HCT116 (cell line): Measurements from ENCODE around the gene PLK2. TPM values are rescaled to one million over a fixed set of nuclear protein-coding genes. Genes with fewer than 3 reads are reported as not detected.

Experiments used
- ATAC-seq: fragments of 200-7000 bp; cut with Tn5 transposase; 2 replicates; pipeline ENCODE4 v1.9.1; 2020; ENCODE audit warnings: mild to moderate bottlenecking, moderate library complexity
- BruUV-seq: library from RNA; stranded (reverse); fragments of 400-500 nt; replicated peaks from 2 replicates; lab custom pipeline; 2021; lab: Mats Ljungman, UMichigan
- CTCF ChIA-PET: fragments of 300-600 bp; sonication (Branson Sonifier 250); formaldehyde crosslinking; loops from one replicate; lab custom pipeline; 2021; ENCODE audit warnings: antibody characterized with exemption; lab: Charles Lee
- POLR2A ChIA-PET: fragments of 300-600, 350-600 bp; sonication (Branson Sonifier 250); formaldehyde crosslinking; loops from one replicate; lab custom pipeline; 2021; ENCODE audit warnings: antibody characterized with exemption; lab: Charles Lee
- RAD21 ChIA-PET, 2 experiments: fragments of 300-600 bp; sonication (Branson Sonifier 250); formaldehyde crosslinking; loops; one replicate each; lab custom pipeline; 2023; ENCODE audit warnings: low total read pairs in 2 of 2; ENCODE audit not compliant: uncharacterized antibody in 2 of 2, unreplicated experiment in 2 of 2, low non-redundant PET in 1 of 2; lab: Charles Lee
- DNase-seq: peaks from one replicate; pipeline ENCODE4 v3.0.0-alpha.2; 2010; ENCODE audit warnings: low read depth, low spot score
- H2AFZ ChIP-seq: fragments of 200-600 bp; shearing (Covaris generic), sonication (generic); 2 replicates; pipeline ENCODE4 v1.6.1; 2017; ENCODE audit warnings: low read depth, mixed run types, mixed read lengths, antibody characterized with exemption, low read length; ENCODE audit not compliant: poor library complexity, severe bottlenecking
- H3K27ac ChIP-seq: 2 replicates; pipeline ENCODE4 v1.5.1; 2012; ENCODE audit warnings: low read depth, low read length
- H3K27me3 ChIP-seq: fragments of 200-600 bp; sonication (generic); 2 replicates; pipeline ENCODE4 v1.6.1; 2016; ENCODE audit warnings: mixed run types, low read length, mixed read lengths; ENCODE audit not compliant: insufficient read depth
- H3K36me3 ChIP-seq, 2 experiments: fragments of 200-500 bp in 1 of 2; fragments of 200-600 bp in 1 of 2; sonication (Bioruptor generic) in 1 of 2; sonication (generic) in 1 of 2; 2 replicates each; pipeline versions ENCODE4 v1.5.1 to v1.6.1; 2014 to 2016; ENCODE audit warnings: low read length in 2 of 2, inconsistent platforms in 1 of 2, mixed read lengths in 1 of 2, mixed run types in 1 of 2; ENCODE audit not compliant: insufficient read depth in 2 of 2, control insufficient read depth in 1 of 2
- H3K4me1 ChIP-seq, 2 experiments: fragments of 200-600 bp in 1 of 2; sonication (generic) in 1 of 2; 2 replicates each; pipeline versions ENCODE4 v1.5.1 to v1.6.1; 2012 to 2017; ENCODE audit warnings: low read length in 2 of 2, inconsistent platforms in 1 of 2, mild to moderate bottlenecking in 1 of 2, mixed read lengths in 1 of 2, mixed run types in 1 of 2, moderate library complexity in 1 of 2; ENCODE audit not compliant: insufficient read depth in 2 of 2, control insufficient read depth in 1 of 2
- H3K4me2 ChIP-seq: fragments of 200-600 bp; sonication (generic); 2 replicates; pipeline ENCODE4 v1.6.1; 2017; ENCODE audit warnings: mixed run types, low read length, mixed read lengths
- H3K4me3 ChIP-seq, 2 experiments: fragments of 200-600 bp in 1 of 2; sonication (generic) in 1 of 2; replicated peaks in 1 of 2; 2 replicates each; pipeline ENCODE4 v1.5.1; 2011 to 2016; ENCODE audit warnings: low read length in 2 of 2, control low read depth in 1 of 2, low read depth in 1 of 2, mild to moderate bottlenecking in 1 of 2, mixed read lengths in 1 of 2, mixed run types in 1 of 2
- H3K79me2 ChIP-seq: fragments of 200-600 bp; sonication (generic); 2 replicates; pipeline ENCODE4 v1.6.1; 2017; ENCODE audit warnings: mild to moderate bottlenecking, mixed run types, low read length, moderate library complexity, mixed read lengths; ENCODE audit not compliant: insufficient read depth
- H3K9ac ChIP-seq: fragments of 200-600 bp; sonication (generic); 2 replicates; pipeline ENCODE4 v1.6.1; 2016; ENCODE audit warnings: low read length, mixed read lengths
- H3K9me2 ChIP-seq: fragments of 200-600 bp; sonication (generic), shearing (Covaris generic); 2 replicates; pipeline ENCODE4 v1.6.1; 2017; ENCODE audit warnings: mixed run types, mild to moderate bottlenecking, moderate library complexity; ENCODE audit not compliant: insufficient read depth
- H3K9me3 ChIP-seq, 2 experiments: fragments of 200-500 bp in 1 of 2; fragments of 200-600 bp in 1 of 2; sonication (Bioruptor generic) in 1 of 2; sonication (generic) in 1 of 2; 2 replicates each; pipeline ENCODE4 v1.6.1; 2014 to 2017; ENCODE audit warnings: low read length in 2 of 2, mixed read lengths in 2 of 2, inconsistent platforms in 1 of 2, low read depth in 1 of 2, mild to moderate bottlenecking in 1 of 2, mixed run types in 1 of 2, moderate library complexity in 1 of 2; ENCODE audit not compliant: control insufficient read depth in 1 of 2, insufficient read depth in 1 of 2
- H4K20me1 ChIP-seq: fragments of 200-600 bp; sonication (generic), shearing (Covaris generic); 2 replicates; pipeline ENCODE4 v1.6.1; 2017; ENCODE audit warnings: mixed run types, mild to moderate bottlenecking, moderate library complexity; ENCODE audit not compliant: insufficient read depth
- EGR1 ChIP-seq: IDR thresholded peaks from 2 replicates; pipeline ENCODE4 v1.6.1; 2012; ENCODE audit warnings: low read depth
- ELF1 ChIP-seq: IDR thresholded peaks from 2 replicates; pipeline ENCODE4 v1.6.1; 2012; ENCODE audit warnings: low read depth, borderline replicate concordance
- FOSL1 ChIP-seq: IDR thresholded peaks from 2 replicates; pipeline ENCODE4 v1.6.1; 2012; ENCODE audit warnings: low read depth
- POLR2A ChIP-seq: IDR thresholded peaks from 2 replicates; pipeline ENCODE4 v1.7.0; 2011; ENCODE audit warnings: borderline replicate concordance; ENCODE audit not compliant: insufficient read depth, insufficient read length; ENCODE audit errors: extremely low read depth
- RAD21 ChIP-seq: IDR thresholded peaks from 2 replicates; pipeline ENCODE4 v1.6.1; 2012; ENCODE audit warnings: low read depth, mild to moderate bottlenecking
- YY1 ChIP-seq: IDR thresholded peaks from 2 replicates; pipeline ENCODE4 v1.6.1; 2011; ENCODE audit warnings: low read length, low read depth, moderate library complexity, mild to moderate bottlenecking; ENCODE audit not compliant: insufficient replicate concordance; ENCODE audit errors: extremely low read depth
- ZFX ChIP-seq: fragments of 450-650 bp; IDR thresholded peaks from 2 replicates; pipeline ENCODE4 v1.6.1; 2017
- intact Hi-C: fragments of 100-400 bp; cut with micrococcal nuclease; formaldehyde crosslinking; loops from 2 replicates; pipeline ENCODE4 v1.10.0; 2022
- total RNA-seq: library from RNA; stranded (reverse); gene quantifications from one replicate; pipeline ENCODE4 v1.2.1, GENCODE V29; 2021; ENCODE audit not compliant: unreplicated experiment
- TF ChIP-seq, protein P1 (sequence below), 3 experiments: fragments of 200-600 bp in 1 of 3; sonication (generic) in 1 of 3; IDR thresholded peaks in 2 of 3; conservative IDR thresholded peaks in 1 of 3; 2 replicates each; pipeline ENCODE4 v1.5.1; 2012 to 2017; ENCODE audit warnings: low read depth in 2 of 3, low read length in 2 of 3, antibody characterized with exemption in 1 of 3, borderline replicate concordance in 1 of 3, control low read depth in 1 of 3, mild to moderate bottlenecking in 1 of 3, mixed read lengths in 1 of 3, mixed run types in 1 of 3, moderate library complexity in 1 of 3; ENCODE audit not compliant: insufficient read depth in 1 of 3
- TF ChIP-seq, protein P2 (sequence below): IDR thresholded peaks from 2 replicates; pipeline ENCODE4 v1.6.1; 2012

The PLK2 gene
- total RNA-seq, 1 experiment from 2014 or later, result 54.6 TPM

DNA sequence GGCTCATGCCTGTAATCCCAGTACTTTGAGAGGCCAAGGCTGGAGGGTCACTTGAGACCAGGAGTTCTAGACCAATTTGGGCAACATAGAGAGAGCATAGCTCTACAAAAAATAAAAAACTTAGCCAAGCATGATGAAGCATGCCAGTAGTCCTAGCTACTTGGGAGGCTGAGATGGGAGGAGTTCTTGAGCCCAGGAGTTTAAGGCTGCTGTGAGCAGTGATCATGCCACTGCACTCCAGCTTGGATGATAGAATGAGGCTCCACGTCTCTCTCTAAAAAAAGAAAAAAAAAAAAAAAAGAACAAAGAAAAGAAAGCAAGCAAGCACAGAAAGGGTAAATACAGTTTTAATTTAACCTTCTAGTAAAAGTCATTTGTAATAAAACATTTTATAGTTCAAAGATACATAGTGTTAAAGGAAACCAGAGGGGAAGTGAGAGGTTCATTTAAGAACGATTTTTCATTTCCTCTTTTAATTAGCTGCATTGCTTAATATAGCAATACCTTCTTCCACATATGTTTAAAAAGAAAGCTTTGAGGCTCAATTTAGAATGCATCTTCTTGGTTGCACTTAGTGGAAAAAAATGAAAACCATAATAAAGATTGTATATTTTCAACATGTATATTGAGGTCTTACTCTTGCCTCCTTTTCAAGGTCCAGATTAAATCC, 46.2 kb upstream of the PLK2 start:
- Histone ChIP-seq H3K79me2 (no peaks in the 10 kb centered on the region), H3K4me3 (no peak overlapping the region), H3K9me3 (no peaks in the 10 kb centered on the region), H3K36me3 (no peaks in the 10 kb centered on the region), H2AFZ (no peak overlapping the region)
- no TSS peak for BruUV-seq
- no peak for DNase-seq
- TF ChIP-seq ELF1, result no peak
- TF ChIP-seq RAD21, result no peak
- no peak for TF ChIP-seq POLR2A
- TF ChIP-seq FOSL1, result no peak
- no peak for TF ChIP-seq ZFX
- TF ChIP-seq, protein P1, sequence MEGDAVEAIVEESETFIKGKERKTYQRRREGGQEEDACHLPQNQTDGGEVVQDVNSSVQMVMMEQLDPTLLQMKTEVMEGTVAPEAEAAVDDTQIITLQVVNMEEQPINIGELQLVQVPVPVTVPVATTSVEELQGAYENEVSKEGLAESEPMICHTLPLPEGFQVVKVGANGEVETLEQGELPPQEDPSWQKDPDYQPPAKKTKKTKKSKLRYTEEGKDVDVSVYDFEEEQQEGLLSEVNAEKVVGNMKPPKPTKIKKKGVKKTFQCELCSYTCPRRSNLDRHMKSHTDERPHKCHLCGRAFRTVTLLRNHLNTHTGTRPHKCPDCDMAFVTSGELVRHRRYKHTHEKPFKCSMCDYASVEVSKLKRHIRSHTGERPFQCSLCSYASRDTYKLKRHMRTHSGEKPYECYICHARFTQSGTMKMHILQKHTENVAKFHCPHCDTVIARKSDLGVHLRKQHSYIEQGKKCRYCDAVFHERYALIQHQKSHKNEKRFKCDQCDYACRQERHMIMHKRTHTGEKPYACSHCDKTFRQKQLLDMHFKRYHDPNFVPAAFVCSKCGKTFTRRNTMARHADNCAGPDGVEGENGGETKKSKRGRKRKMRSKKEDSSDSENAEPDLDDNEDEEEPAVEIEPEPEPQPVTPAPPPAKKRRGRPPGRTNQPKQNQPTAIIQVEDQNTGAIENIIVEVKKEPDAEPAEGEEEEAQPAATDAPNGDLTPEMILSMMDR (IDR thresholded peaks at IDR 0.05 in 2 of 3, conservative IDR thresholded peaks at IDR 0.05 in 1 of 3; ENCODE audit: borderline replicate concordance in 1 of 3, insufficient read depth in 1 of 3, low read depth in 2 of 3, low read length in 2 of 3), result no peak
- TF ChIP-seq YY1, result no peak
- TF ChIP-seq, protein P2, sequence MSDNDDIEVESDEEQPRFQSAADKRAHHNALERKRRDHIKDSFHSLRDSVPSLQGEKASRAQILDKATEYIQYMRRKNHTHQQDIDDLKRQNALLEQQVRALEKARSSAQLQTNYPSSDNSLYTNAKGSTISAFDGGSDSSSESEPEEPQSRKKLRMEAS, result no peak
- TF ChIP-seq EGR1, result no peak
- TF ChIP-seq, all 23 proteins: peak for 0
- ChIA-PET RAD21 (no interaction called here), POLR2A (no interaction called here), CTCF (interaction anchor here (0.8 kb wide), 1 partner anchor 10 kb away, joined by 3 read pairs; no protein-coding TSS in a partner anchor)
- H3K4me1 ChIP-seq, result no peaks in the 10 kb centered on the region
- no peaks in the 10 kb centered on the region for H4K20me1 ChIP-seq
- no peak for ATAC-seq
- intact Hi-C loops, result no loop called here
- H3K27me3 ChIP-seq, result peaks cover 37% of the 10 kb centered on the region; the same call in 1 of the 2 replicates
- H3K9me2 ChIP-seq, result no peaks in the 10 kb centered on the region
- H3K9ac ChIP-seq, result no peak overlapping the region
- no peak overlapping the region for H3K4me2 ChIP-seq
- no peak overlapping the region for H3K27ac ChIP-seq
